T-cell (primary cell): Measurements from ENCODE around the gene B3GNT4. TPM values are rescaled to one million over a fixed set of nuclear protein-coding genes. Genes with fewer than 3 reads are reported as not detected.

Experiments
- ATAC-seq, 4 experiments: fragments of 200-7000 bp in 3 of 4; fragments of 150-1000 bp in 1 of 4; cut with Tn5 transposase; replicated peaks in 1 of 4; 1 replicate in 3 of 4; 2 replicates in 1 of 4; pipeline ENCODE4 v1.10.0; 2021; ENCODE audit warnings: moderate library complexity in 3 of 4, mild to moderate bottlenecking in 2 of 4, moderate number of reproducible peaks in 1 of 4
- CTCF ChIA-PET, 2 donors: fragments of 300-600 bp; sonication (Branson Sonifier 250); formaldehyde crosslinking; loops; one replicate each; lab custom pipeline; 2022; ENCODE audit warnings: antibody characterized with exemption in 2 of 2; lab: Charles Lee
- POLR2A ChIA-PET, 2 donors: fragments of 300-600 bp; sonication (Branson Sonifier 250); formaldehyde crosslinking; loops; one replicate each; lab custom pipeline; 2022; ENCODE audit warnings: antibody characterized with exemption in 2 of 2; lab: Charles Lee
- DNase-seq, 35 experiments: peaks; one replicate each; pipeline versions ENCODE4 v3.0.0 to v3.0.0-alpha.2; 2013 to 2023
- H3K27ac ChIP-seq: one replicate; pipeline ENCODE4 v1.5.1; 2013; ENCODE audit warnings: low read length
- H3K27me3 ChIP-seq, 2 experiments: replicated peaks in 1 of 2; 1 replicate in 1 of 2; 2 replicates in 1 of 2; pipeline versions ENCODE4 v1.6.1 to v1.7.0; 2013; ENCODE audit warnings: low read length in 1 of 2, mixed read lengths in 1 of 2; ENCODE audit not compliant: control insufficient read depth in 2 of 2, insufficient read depth in 2 of 2; ENCODE audit errors: extremely low read depth in 1 of 2
- H3K36me3 ChIP-seq, 2 donors: 1 replicate in 1 of 2; 2 replicates in 1 of 2; pipeline versions ENCODE4 v1.6.1 to v1.7.0; 2013; ENCODE audit warnings: low read length in 1 of 2; ENCODE audit not compliant: control insufficient read depth in 2 of 2, insufficient read depth in 1 of 2; ENCODE audit errors: extremely low read depth in 1 of 2
- H3K4me1 ChIP-seq, 2 experiments: 1 replicate in 1 of 2; 2 replicates in 1 of 2; pipeline versions ENCODE4 v1.6.1 to v1.7.0; 2013; ENCODE audit warnings: low read length in 2 of 2, mixed read lengths in 1 of 2; ENCODE audit not compliant: insufficient read depth in 2 of 2, control insufficient read depth in 1 of 2; ENCODE audit errors: extremely low read depth in 1 of 2
- H3K4me3 ChIP-seq, 2 donors: 1 replicate in 1 of 2; 2 replicates in 1 of 2; pipeline versions ENCODE4 v1.5.1 to v1.7.0; 2013; ENCODE audit warnings: mild to moderate bottlenecking in 2 of 2, low read length in 1 of 2, moderate library complexity in 1 of 2; ENCODE audit not compliant: control insufficient read depth in 1 of 2; ENCODE audit errors: extremely low read depth in 1 of 2
- H3K9me3 ChIP-seq: 2 replicates; pipeline ENCODE4 v1.7.0; 2013
- H3K27ac Mint-ChIP-seq, 2 donors: one replicate each; pipeline ENCODE4 v1.8.0; 2020 to 2021; ENCODE audit warnings: mild to moderate bottlenecking in 2 of 2, mixed read lengths in 2 of 2
- H3K27me3 Mint-ChIP-seq, 2 donors: one replicate each; pipeline ENCODE4 v1.8.0; 2021 to 2022; ENCODE audit warnings: mixed read lengths in 2 of 2
- H3K36me3 Mint-ChIP-seq: one replicate; pipeline ENCODE4 v1.8.0; 2021; ENCODE audit warnings: mixed read lengths
- H3K4me1 Mint-ChIP-seq, 3 donors: one replicate each; pipeline ENCODE4 v1.8.0; 2020 to 2022; ENCODE audit warnings: mixed read lengths in 3 of 3, mild to moderate bottlenecking in 1 of 3
- H3K4me3 Mint-ChIP-seq, 3 donors: one replicate each; pipeline ENCODE4 v1.8.0; 2020 to 2022; ENCODE audit warnings: mild to moderate bottlenecking in 3 of 3, mixed read lengths in 3 of 3, moderate library complexity in 3 of 3
- H3K9me3 Mint-ChIP-seq, 3 donors: one replicate each; pipeline ENCODE4 v1.8.0; 2020 to 2022; ENCODE audit warnings: mixed read lengths in 3 of 3
- WGBS: methylation state at CpG from one replicate; pipeline ENCODE4 v1.1.5; 2013; ENCODE audit warnings: missing lambda C conversion rate; ENCODE audit not compliant: insufficient coverage; 5-methylcytosine and 5-hydroxymethylcytosine counted together
- total RNA-seq, 35 experiments: library from RNA in 6 of 35; stranded (reverse) in 6 of 35; fragments of 120-200 nt in 1 of 35; gene quantifications; one replicate each; pipeline versions ENCODE4 v1.2.1 to v1.2.4 and lab custom pipeline; 2013 to 2026

Gene B3GNT4
- total RNA-seq, 5 donors from 2014 or later (not counting 1 experiment from before 2014, with no cell fraction given), result 0.35 to 1.4 (median 0.88) TPM; not detected in 1

DNA sequence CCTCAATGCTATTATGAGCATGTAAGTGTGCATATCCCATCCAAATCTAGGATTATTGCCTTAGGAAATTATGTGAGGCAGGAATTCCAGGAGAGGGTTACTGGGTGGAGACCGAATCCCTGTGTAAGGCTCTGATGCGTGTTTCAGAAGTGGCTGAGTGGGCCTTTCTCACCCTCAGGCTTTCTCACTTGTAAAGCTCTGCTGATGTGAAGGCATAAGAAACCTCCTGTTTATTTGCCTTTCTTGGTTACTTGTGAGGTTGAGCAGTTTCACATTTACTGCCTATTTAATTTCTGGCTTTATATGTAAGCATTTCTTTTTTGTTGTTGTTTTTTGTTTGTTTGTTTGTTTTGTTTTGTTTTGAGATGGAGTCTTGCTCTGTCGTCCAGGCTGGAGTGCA, 40.5 kb upstream of the B3GNT4 start:
- Mint-ChIP-seq H3K9me3 (no peaks in the 10 kb centered on the region), H3K4me3 (no peak overlapping the region), H3K27me3 (peaks cover 0 to 3% of the 10 kb centered on the region in 2 donors), H3K27ac (no peak overlapping the region), H3K36me3 (no peaks in the 10 kb centered on the region), H3K4me1 (peaks cover 0 to 21% (median 13%) of the 10 kb centered on the region in 3 donors)
- no peak overlapping the region for H3K27ac ChIP-seq
- DNase-seq (no peak), ATAC-seq (no peak)
- POLR2A ChIA-PET, result interaction anchor here in 1 of 2 donors (0.6 kb wide), 1 partner anchor 904 kb away, joined by 4 read pairs; no protein-coding TSS in a partner anchor
- peaks cover 0 to 14% of the 10 kb centered on the region in 2 experiments for H3K27me3 ChIP-seq
- no peaks in the 10 kb centered on the region for H3K36me3 ChIP-seq
- H3K4me1 ChIP-seq, result peaks cover 0 to 34% of the 10 kb centered on the region in 2 experiments
- WGBS, result 43% methylated on average over 1 of the region's 3 CpGs
- no peaks in the 10 kb centered on the region for H3K9me3 ChIP-seq
- CTCF ChIA-PET, result no interaction called here
- H3K4me3 ChIP-seq, result no peak overlapping the region

- WGBS, result 45% methylated on average over 9 of the region's 22 CpGs
- H3K4me1 Mint-ChIP-seq, result peaks cover 0 to 20% (median 13%) of the 10 kb centered on the region in 3 donors
- H3K27ac Mint-ChIP-seq, result no peak overlapping the region
- CTCF ChIA-PET, result no interaction called here
- no peaks in the 10 kb centered on the region for H3K36me3 Mint-ChIP-seq
- Histone ChIP-seq H3K4me1 (peaks cover 0 to 34% of the 10 kb centered on the region in 2 experiments), H3K4me3 (no peak overlapping the region), H3K27me3 (peaks cover 0 to 25% of the 10 kb centered on the region in 2 experiments), H3K36me3 (no peaks in the 10 kb centered on the region), H3K9me3 (no peaks in the 10 kb centered on the region), H3K27ac (no peak overlapping the region)
- POLR2A ChIA-PET, result no interaction called here
- DNase-seq (peak in 11 of 35 experiments; percentile 4 to 48 (median 19)), ATAC-seq (peak; percentile 53 to 82 (median 68))
- H3K4me3 Mint-ChIP-seq, result peak overlapping the region in 1 of 3 donors; percentile 41
- no peaks in the 10 kb centered on the region for H3K9me3 Mint-ChIP-seq
- H3K27me3 Mint-ChIP-seq, result peaks cover 0 to 3% of the 10 kb centered on the region in 2 donors
Observed at GRCh38 chr12:122166422-122167349, 36.8 kb upstream of the B3GNT4 start.

GRCh38 chr12:122167356-122167925, 36.1 kb upstream of the B3GNT4 start:
- POLR2A ChIA-PET, result no interaction called here
- no peak overlapping the region for H3K4me3 ChIP-seq
- H3K27me3 Mint-ChIP-seq, result peaks cover 0 to 3% of the 10 kb centered on the region in 2 donors

GRCh38 chr12:122168492-122168891, 35.0 kb upstream of the B3GNT4 start:
- DNase-seq (no peak), ATAC-seq (no peak)
- H3K36me3 ChIP-seq, result no peaks in the 10 kb centered on the region
- no CpG with 5 or more reads among the region's 3 CpGs for WGBS
- no peak overlapping the region for H3K4me3 ChIP-seq
- peaks cover 0 to 3% of the 10 kb centered on the region in 2 donors for H3K27me3 Mint-ChIP-seq
- no peaks in the 10 kb centered on the region for H3K36me3 Mint-ChIP-seq
- peaks cover 0 to 10% (median 9%) of the 10 kb centered on the region in 3 donors for H3K4me1 Mint-ChIP-seq
- no peaks in the 10 kb centered on the region for H3K9me3 ChIP-seq
- H3K27ac Mint-ChIP-seq, result no peak overlapping the region
- no peak overlapping the region for H3K27ac ChIP-seq
- H3K27me3 ChIP-seq, result peaks cover 0 to 22% of the 10 kb centered on the region in 2 experiments
- no peaks in the 10 kb centered on the region for H3K9me3 Mint-ChIP-seq
- H3K4me3 Mint-ChIP-seq, result no peak overlapping the region
- H3K4me1 ChIP-seq, result peaks cover 0 to 19% of the 10 kb centered on the region in 2 experiments
- CTCF ChIA-PET, result no interaction called here
- POLR2A ChIA-PET, result no interaction called here

More at GRCh38 chr12:122167356-122167925, 36.1 kb upstream of the B3GNT4 start:
- 94% methylated on average over 5 of the region's 10 CpGs for WGBS
- Mint-ChIP-seq H3K27ac (no peak overlapping the region), H3K4me3 (no peak overlapping the region), H3K4me1 (peaks cover 0 to 15% (median 9%) of the 10 kb centered on the region in 3 donors), H3K9me3 (no peaks in the 10 kb centered on the region), H3K36me3 (no peaks in the 10 kb centered on the region)
- H3K27me3 ChIP-seq, result peaks cover 0 to 22% of the 10 kb centered on the region in 2 experiments
- CTCF ChIA-PET, result no interaction called here
- no peak for ATAC-seq
- peaks cover 0 to 28% of the 10 kb centered on the region in 2 experiments for H3K4me1 ChIP-seq
- no peaks in the 10 kb centered on the region for H3K36me3 ChIP-seq
- no peak overlapping the region for H3K27ac ChIP-seq
- no peak for DNase-seq
- no peaks in the 10 kb centered on the region for H3K9me3 ChIP-seq

GRCh38 chr12:122171399-122171798, 32.1 kb upstream of the B3GNT4 start:
- Histone ChIP-seq H3K36me3 (no peaks in the 10 kb centered on the region), H3K4me1 (peaks cover 0 to 9% of the 10 kb centered on the region in 2 experiments), H3K9me3 (no peaks in the 10 kb centered on the region), H3K4me3 (no peak overlapping the region), H3K27me3 (peaks cover 0 to 25% of the 10 kb centered on the region in 2 experiments), H3K27ac (no peak overlapping the region)
- CTCF ChIA-PET, result no interaction called here
- ATAC-seq (no peak), DNase-seq (no peak)
- no peaks in the 10 kb centered on the region for H3K36me3 Mint-ChIP-seq
- H3K27me3 Mint-ChIP-seq, result peaks cover 0 to 6% of the 10 kb centered on the region in 2 donors
- H3K4me3 Mint-ChIP-seq, result no peak overlapping the region
- POLR2A ChIA-PET, result no interaction called here
- WGBS, result 100% methylated on average over 1 of the region's 5 CpGs
- H3K4me1 Mint-ChIP-seq, result peaks cover 0 to 10% (median 9%) of the 10 kb centered on the region in 3 donors
- H3K27ac Mint-ChIP-seq, result no peak overlapping the region
- no peaks in the 10 kb centered on the region for H3K9me3 Mint-ChIP-seq

GRCh38 chr12:122172262-122172939, 31.1 kb upstream of the B3GNT4 start:
- Histone ChIP-seq H3K4me3 (no peak overlapping the region), H3K27me3 (peaks cover 0 to 17% of the 10 kb centered on the region in 2 experiments), H3K9me3 (no peaks in the 10 kb centered on the region), H3K36me3 (no peaks in the 10 kb centered on the region), H3K27ac (no peak overlapping the region), H3K4me1 (no peaks in the 10 kb centered on the region)
- WGBS, result 79% methylated on average over 6 of the region's 17 CpGs
- Mint-ChIP-seq H3K36me3 (no peaks in the 10 kb centered on the region), H3K4me3 (no peak overlapping the region), H3K27ac (no peak overlapping the region), H3K9me3 (no peaks in the 10 kb centered on the region), H3K4me1 (peaks cover 0 to under 1% (median under 1%) of the 10 kb centered on the region in 3 donors), H3K27me3 (peaks cover 0 to 6% of the 10 kb centered on the region in 2 donors)
- ChIA-PET CTCF (no interaction called here), POLR2A (no interaction called here)
- ATAC-seq (no peak), DNase-seq (no peak)
